ENCODE data around the gene RND2. TPM values are rescaled to one million over a fixed set of nuclear protein-coding genes. Genes with fewer than 3 reads are reported as not detected.

Gene RND2
- total RNA-seq, 1 experiment from 2014 or later = 0.59 TPM

DNA sequence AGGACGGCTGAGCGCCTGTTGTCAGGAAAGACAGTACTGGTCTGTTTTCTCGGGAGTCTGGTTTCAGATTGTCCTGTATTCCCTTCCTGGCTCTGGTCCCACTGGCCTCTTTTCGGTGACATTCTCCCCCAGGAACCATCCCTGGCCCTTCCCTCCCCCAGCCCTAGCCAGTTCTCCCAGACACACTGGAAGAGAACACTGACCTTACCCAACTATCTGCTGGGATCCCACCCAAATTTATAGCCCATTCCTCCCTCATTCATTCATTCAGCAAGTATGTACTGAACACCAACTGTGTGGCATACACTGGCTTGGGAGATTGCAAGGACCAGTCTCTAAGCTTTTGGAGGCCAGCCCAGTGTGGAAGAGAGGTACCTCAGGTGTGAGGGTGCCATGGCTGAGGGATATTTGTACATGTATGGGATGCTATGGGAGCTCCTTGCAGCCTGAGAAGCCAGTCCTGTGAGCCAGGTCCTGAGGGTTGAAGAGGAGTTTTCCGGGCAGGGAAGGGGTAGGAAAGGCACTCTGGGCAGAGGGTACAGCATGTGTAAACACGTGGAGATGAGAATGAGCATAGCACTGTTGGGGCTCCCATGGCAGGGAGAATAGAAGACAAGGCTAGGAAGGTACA is 5.2 kb downstream of the RND2 start:
- in situ Hi-C loops (cut with HindIII; ENCODE audit: low pct_unique_long_range_greater_than_20kb, low sequenced_read_pairs) = no loop called here
- TF ChIP-seq, protein P1, sequence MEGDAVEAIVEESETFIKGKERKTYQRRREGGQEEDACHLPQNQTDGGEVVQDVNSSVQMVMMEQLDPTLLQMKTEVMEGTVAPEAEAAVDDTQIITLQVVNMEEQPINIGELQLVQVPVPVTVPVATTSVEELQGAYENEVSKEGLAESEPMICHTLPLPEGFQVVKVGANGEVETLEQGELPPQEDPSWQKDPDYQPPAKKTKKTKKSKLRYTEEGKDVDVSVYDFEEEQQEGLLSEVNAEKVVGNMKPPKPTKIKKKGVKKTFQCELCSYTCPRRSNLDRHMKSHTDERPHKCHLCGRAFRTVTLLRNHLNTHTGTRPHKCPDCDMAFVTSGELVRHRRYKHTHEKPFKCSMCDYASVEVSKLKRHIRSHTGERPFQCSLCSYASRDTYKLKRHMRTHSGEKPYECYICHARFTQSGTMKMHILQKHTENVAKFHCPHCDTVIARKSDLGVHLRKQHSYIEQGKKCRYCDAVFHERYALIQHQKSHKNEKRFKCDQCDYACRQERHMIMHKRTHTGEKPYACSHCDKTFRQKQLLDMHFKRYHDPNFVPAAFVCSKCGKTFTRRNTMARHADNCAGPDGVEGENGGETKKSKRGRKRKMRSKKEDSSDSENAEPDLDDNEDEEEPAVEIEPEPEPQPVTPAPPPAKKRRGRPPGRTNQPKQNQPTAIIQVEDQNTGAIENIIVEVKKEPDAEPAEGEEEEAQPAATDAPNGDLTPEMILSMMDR (IDR thresholded peaks at IDR 0.05) = no peak
- TF ChIP-seq POLR2AphosphoS5 (IDR thresholded peaks at IDR 0.05; ENCODE audit: low read depth, low read length) = no peak
- TF ChIP-seq TCF7L2 (IDR thresholded peaks at IDR 0.05; ENCODE audit: low read depth, low read length) = no peak
- TF ChIP-seq SIN3A (IDR thresholded peaks at IDR 0.05; ENCODE audit: borderline replicate concordance, insufficient read depth, low read depth, low read length) = no peak
- TF ChIP-seq, protein P2, sequence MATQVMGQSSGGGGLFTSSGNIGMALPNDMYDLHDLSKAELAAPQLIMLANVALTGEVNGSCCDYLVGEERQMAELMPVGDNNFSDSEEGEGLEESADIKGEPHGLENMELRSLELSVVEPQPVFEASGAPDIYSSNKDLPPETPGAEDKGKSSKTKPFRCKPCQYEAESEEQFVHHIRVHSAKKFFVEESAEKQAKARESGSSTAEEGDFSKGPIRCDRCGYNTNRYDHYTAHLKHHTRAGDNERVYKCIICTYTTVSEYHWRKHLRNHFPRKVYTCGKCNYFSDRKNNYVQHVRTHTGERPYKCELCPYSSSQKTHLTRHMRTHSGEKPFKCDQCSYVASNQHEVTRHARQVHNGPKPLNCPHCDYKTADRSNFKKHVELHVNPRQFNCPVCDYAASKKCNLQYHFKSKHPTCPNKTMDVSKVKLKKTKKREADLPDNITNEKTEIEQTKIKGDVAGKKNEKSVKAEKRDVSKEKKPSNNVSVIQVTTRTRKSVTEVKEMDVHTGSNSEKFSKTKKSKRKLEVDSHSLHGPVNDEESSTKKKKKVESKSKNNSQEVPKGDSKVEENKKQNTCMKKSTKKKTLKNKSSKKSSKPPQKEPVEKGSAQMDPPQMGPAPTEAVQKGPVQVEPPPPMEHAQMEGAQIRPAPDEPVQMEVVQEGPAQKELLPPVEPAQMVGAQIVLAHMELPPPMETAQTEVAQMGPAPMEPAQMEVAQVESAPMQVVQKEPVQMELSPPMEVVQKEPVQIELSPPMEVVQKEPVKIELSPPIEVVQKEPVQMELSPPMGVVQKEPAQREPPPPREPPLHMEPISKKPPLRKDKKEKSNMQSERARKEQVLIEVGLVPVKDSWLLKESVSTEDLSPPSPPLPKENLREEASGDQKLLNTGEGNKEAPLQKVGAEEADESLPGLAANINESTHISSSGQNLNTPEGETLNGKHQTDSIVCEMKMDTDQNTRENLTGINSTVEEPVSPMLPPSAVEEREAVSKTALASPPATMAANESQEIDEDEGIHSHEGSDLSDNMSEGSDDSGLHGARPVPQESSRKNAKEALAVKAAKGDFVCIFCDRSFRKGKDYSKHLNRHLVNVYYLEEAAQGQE (IDR thresholded peaks at IDR 0.05; ENCODE audit: insufficient read depth in 1 of 2, low read depth in 2 of 2, low read length in 1 of 2) = no peak
- Histone ChIP-seq H3K27ac (ENCODE audit: low read length) (no peak overlapping the region), H3K9me3 (ENCODE audit: control insufficient read depth, insufficient read depth, low read depth, low read length) (no peaks in the 10 kb centered on the region), H3K36me3 (ENCODE audit: control insufficient read depth, insufficient read depth, low read length) (no peaks in the 10 kb centered on the region), H3K27me3 (ENCODE audit: control insufficient read depth, insufficient read depth, low read length) (no peaks in the 10 kb centered on the region), H3K4me1 (ENCODE audit: control insufficient read depth, insufficient read depth, low read length) (no peaks in the 10 kb centered on the region), H3K4me3 (ENCODE audit: low read depth in 2 of 2, low read length in 2 of 2) (no peak overlapping the region)
- DNase-seq (ENCODE audit: low read depth, low spot score) (no peak), ATAC-seq (no peak)
- intact Hi-C loops (cut with micrococcal nuclease; ENCODE audit: unreplicated experiment) = no loop called here
- ChIA-PET CTCF (no interaction called here), POLR2A (no interaction called here)
- no TSS peak for BruUV-seq (replicated peaks)

DNA sequence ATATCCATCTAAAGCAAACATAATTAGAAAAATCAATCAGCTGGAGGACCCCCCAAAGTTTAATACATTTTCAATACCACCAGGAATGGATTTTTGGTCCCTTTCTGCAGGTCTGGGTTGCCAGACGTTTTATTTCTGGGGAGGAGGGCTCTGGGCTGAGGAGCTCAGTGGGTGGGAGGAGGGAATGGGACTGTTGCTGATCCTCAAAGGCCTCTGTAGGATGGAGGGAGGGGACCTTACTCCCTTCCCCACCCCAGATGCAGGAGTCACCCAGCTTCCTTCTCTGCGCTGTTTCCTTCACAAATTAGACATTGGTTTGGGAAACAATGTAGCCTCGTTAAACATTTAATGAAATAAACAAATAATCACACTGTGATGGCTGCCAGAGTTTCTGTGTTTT is 6.6 kb downstream of the RND2 start:
- H3K9me3 ChIP-seq (ENCODE audit: control insufficient read depth, insufficient read depth, low read depth, low read length) = no peaks in the 10 kb centered on the region
- TF ChIP-seq POLR2AphosphoS5 (IDR thresholded peaks at IDR 0.05; ENCODE audit: low read depth, low read length) = no peak
- TF ChIP-seq TCF7L2 (IDR thresholded peaks at IDR 0.05; ENCODE audit: low read depth, low read length) = no peak
- TF ChIP-seq, protein P2 (IDR thresholded peaks at IDR 0.05; ENCODE audit: insufficient read depth in 1 of 2, low read depth in 2 of 2, low read length in 1 of 2) = no peak
- TF ChIP-seq SIN3A (IDR thresholded peaks at IDR 0.05; ENCODE audit: borderline replicate concordance, insufficient read depth, low read depth, low read length) = no peak
- TF ChIP-seq, protein P1 (IDR thresholded peaks at IDR 0.05) = no peak
- in situ Hi-C loops (cut with HindIII; ENCODE audit: low pct_unique_long_range_greater_than_20kb, low sequenced_read_pairs) = no loop called here
- H3K27ac ChIP-seq (ENCODE audit: low read length) = no peak overlapping the region
- H3K36me3 ChIP-seq (ENCODE audit: control insufficient read depth, insufficient read depth, low read length) = no peaks in the 10 kb centered on the region
- CTCF ChIA-PET = no interaction called here
- DNase-seq (ENCODE audit: low read depth, low spot score) (no peak), ATAC-seq (no peak)
- no peaks in the 10 kb centered on the region for H3K4me1 ChIP-seq (ENCODE audit: control insufficient read depth, insufficient read depth, low read length)
- no TSS peak for BruUV-seq (replicated peaks)
- H3K4me3 ChIP-seq (ENCODE audit: low read depth in 2 of 2, low read length in 2 of 2) = no peak overlapping the region
- H3K27me3 ChIP-seq (ENCODE audit: control insufficient read depth, insufficient read depth, low read length) = no peaks in the 10 kb centered on the region
- POLR2A ChIA-PET = interaction anchor here (0.6 kb wide), 1 partner anchor 24 kb away, joined by 7 read pairs; no protein-coding TSS in a partner anchor
- intact Hi-C loops (cut with micrococcal nuclease; ENCODE audit: unreplicated experiment) = no loop called here
